Activated CD8-positive, alpha-beta memory T cell treated with anti-CD3 and anti-CD28 coated beads, Interleukin-2, amount 50 U/mL, for 24 hours (primary cell): ENCODE data around the gene G2E3.
"Not testable (repeated sequence)": the region's sequence is repeated elsewhere in the genome, so short reads cannot be mapped to it uniquely, and the experiment has no call there.

Experiments
- DNase-seq: peaks from one replicate; pipeline ENCODE4 v3.0.0-alpha.2; 2020; ENCODE audit errors: extremely low read depth

The G2E3 gene

GRCh38 chr14:30560581-30560980, 1.6 kb downstream of the G2E3 start:
- DNase-seq, result no peak

DNA sequence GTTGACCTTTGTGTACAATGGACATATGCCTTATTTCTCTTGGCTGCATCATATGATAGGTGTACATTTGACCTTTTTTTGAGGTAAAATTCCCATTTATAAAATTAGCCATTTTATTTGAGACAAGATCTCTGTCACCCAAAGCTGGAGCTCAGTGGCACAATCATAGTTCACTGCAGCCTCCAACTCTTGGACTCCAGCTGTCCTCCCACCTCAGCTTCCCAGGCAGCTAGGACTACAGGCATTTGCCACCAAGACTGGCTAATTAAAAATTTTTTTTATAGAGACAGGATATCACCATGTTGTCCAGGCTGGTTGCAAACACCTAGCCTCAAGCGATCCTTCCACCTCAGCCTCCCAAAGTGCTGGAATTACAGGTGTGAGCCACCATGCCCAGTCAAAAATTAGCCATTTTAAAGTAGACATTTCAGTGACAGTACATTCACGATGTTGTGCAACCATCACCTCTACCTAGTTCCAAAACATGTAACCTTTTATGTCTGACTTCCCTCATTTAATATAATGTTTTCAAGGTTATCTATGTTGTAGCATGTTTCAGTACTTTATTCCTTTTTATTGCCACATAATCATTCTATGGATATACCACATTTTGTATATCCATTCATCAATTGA, 5.4 kb downstream of the G2E3 start:
- DNase-seq, result no peak

- DNase-seq, result no peak
Observed at GRCh38 chr14:30564868-30565248, 5.9 kb downstream of the G2E3 start.

DNA sequence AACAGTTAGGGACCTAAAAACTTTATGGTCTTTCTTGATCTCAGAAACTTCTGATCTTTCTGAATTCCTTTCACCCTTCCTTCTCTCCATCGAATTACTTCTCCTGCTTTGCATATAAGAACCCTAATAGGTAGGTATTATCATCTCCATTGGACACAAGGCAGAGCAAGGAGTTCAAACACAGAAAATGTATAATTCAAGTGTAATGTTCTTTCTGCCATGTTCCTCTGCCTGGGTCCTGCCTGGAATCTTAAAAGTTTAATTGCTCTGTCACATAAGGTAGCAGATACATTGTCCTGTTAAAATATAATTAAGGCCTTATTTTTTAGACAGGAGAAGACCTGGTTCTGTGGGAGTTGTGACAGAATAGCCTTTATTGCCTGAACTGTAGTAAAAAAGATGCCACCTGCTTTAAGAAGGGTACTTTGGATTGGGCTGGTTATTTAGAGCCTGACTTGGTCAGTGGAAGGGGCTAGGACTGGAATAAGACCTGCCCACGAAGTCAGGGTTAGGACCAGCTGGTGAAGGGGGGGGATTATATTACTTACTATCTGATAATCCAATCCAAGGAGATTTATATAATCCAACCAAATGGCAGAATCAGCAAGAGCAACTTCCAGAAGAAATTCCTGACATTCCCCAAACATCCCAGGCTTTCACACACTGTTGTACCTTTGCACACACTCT, 10.4 kb downstream of the G2E3 start:
- no peak for DNase-seq

- DNase-seq, result no peak
Observed at GRCh38 chr14:30569903-30570226, 10.9 kb downstream of the G2E3 start.

DNA sequence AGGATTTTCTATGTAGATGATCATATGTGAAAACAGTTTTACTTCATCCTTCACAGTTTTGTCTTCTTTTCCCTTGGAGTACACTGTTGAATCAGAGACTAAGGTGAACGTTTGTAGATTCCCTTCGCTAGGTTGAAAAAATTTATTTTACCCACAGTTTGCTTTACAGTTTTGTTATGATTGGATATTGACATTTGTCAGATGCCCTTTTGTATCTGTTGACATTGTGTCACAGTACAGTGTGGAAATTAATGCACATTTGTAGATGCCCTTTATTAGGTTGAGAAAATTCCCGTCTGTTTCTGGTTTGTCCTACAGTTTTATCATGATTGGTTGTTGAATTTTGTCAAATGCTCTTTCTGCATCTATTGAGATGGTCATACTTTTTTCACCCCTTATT, 13.3 kb downstream of the G2E3 start:
- no peak for DNase-seq

DNA sequence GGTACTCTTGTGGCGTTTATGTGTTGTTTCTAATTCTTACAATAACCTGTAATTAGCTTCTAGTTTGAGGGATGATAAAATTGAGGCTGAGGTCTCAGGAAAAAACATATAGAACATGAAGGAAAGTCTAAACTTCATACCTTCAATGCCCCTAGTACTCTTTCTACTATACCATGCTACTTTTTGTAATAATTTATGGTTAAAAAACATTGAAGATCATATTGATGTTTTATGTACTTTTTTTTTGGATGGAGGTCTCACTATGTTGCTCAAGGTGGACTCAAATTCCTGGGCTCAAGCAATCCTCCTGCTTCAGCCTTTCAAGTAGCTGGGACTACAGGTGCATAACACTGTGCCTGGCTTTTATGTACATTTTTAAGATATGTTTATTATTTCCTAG, 13.8 kb downstream of the G2E3 start:
- no peak for DNase-seq

DNA sequence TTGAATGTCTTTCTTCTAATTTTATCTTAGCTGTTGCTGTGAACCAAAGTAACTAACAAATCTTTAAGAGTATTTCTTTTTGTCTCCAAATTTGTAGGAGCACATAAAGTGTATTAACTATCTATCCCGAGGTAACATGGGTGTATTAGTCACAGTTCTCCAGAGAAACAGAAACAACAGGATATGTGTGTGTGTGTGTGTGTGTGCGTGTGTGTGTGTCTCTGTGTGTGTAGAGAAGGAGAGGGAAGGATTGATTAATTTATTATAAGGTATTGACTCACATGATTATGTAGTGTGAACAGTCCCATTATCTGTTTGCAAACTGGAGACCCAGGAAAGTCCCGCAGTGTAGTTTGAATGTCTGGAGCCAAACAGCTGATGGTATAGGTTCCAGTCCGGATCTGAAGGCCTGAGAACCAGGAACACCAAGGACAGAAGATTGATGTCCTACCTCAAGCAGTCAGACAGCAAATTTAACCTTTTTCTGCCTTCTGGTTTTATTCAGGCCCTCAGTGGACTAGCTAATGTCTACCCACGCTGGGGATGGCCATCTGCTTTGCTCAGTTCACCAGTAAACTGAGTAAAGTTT, 14.4 kb downstream of the G2E3 start:
- no peak for DNase-seq

GRCh38 chr14:30573966-30574365, 15.0 kb downstream of the G2E3 start:
- DNase-seq, result no peak

GRCh38 chr14:30574777-30575176, 15.8 kb downstream of the G2E3 start:
- DNase-seq, result not testable (repeated sequence)

GRCh38 chr14:30576333-30576732, 17.4 kb downstream of the G2E3 start:
- DNase-seq, result not testable (repeated sequence)

- DNase-seq, result no peak
Observed at GRCh38 chr14:30580616-30581282, 21.8 kb downstream of the G2E3 start.

DNA sequence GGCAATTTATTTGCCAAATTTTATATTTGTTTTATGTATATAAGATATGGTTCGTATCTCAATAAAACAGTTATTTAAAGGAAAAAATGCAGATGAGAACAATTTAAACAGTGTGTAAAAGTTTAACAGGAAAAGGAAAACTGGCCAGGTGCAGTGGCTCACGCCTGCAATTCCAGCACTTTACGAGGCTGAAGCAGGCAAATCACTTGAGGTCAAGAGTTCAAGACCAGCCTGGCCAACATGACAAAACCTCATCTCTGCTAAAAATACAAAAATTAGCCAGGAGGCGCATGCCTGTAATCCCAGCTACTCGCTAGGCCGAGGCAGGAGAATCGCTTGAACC, 22.3 kb downstream of the G2E3 start:
- DNase-seq, result no peak

DNA sequence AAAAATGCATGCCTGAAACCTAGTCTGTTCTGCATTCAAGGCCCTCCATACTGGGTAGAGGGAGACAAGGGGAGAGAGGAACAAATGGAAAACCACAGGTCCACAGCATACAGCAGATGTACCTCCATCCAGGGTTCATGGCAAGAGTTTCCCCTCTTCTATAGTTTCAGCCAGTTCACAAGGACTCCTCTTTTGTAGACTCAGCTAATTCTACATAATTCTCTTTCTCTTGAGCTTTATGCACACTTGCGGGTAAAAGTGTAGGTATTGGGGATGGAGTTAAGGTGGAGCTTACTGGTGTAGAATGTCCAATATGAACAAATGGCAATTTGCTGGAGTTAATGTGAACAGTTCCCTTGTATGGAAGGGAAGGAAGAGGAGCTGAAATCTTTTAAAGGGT, 23.4 kb downstream of the G2E3 start:
- DNase-seq, result no peak

DNA sequence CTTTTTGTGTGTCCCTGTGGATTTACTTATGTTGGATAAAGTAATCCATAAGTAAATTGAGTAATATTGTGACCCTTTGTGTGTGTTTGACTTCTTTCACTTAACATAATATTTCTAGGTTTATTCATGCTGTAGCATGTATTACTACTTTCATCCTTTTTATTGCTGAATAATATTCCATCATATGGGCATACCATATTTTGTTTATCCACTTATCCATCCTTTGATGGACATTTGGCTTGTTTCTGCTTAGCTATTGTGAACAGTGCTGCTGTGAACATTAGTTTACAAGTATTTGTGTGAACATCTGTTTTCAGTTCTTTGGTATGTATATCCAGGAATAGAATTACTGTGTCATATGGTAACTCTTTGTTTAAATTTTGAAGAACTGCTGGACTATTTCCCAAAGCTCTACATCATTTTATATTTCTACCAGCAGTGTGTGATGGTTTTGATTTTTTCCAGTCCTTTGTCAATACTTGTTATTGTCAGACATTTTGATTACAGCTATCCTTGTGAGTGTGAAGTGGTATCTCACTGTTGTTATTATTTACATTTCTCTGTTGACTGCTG, 25.2 kb downstream of the G2E3 start:
- DNase-seq, result no peak

DNA sequence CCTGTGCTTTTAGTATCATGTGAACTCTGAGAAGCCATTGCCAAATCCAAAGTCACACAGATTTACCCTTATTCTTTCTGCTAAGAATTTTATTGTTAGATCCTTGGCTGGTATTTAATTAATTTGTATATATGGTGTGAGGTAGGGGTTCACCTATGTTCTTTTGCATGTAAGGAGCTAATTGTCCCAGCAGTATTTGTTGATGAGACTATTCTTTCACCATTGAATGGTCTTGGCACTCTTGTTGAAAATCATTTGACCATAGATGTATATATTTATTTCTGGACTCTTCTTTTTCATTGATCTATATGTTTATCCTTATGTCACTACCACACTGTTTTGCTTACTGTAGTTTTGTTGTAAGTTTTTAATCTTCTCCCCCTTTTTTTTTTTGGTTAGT, 26.2 kb downstream of the G2E3 start:
- no peak for DNase-seq

GRCh38 chr14:30587141-30587540, 28.2 kb downstream of the G2E3 start:
- no peak for DNase-seq

GRCh38 chr14:30588873-30589272, 29.9 kb downstream of the G2E3 start:
- DNase-seq, result no peak

GRCh38 chr14:30596935-30597334, 38.0 kb downstream of the G2E3 start:
- no peak for DNase-seq

DNA sequence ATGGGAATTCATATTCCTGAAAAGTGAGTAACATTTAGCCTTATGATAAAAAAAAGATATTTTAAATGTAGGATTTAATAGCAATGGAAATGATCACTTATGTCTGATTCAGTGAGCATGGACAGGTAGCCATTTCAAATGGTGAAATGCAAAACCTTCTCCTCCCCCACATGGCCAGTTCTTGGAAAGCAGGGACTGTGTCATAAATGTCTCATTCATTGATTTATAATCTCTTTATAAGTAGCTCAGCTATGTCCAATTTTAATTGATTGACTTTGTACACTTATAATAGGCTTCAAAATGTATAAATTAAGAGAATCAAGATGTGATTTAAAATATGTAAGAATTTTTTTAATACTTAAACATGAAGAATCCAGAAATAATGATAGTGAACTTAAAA, 38.5 kb downstream of the G2E3 start:
- no peak for DNase-seq

- no peak for DNase-seq
Observed at GRCh38 chr14:30600922-30601918, 42.3 kb downstream of the G2E3 start.

DNA sequence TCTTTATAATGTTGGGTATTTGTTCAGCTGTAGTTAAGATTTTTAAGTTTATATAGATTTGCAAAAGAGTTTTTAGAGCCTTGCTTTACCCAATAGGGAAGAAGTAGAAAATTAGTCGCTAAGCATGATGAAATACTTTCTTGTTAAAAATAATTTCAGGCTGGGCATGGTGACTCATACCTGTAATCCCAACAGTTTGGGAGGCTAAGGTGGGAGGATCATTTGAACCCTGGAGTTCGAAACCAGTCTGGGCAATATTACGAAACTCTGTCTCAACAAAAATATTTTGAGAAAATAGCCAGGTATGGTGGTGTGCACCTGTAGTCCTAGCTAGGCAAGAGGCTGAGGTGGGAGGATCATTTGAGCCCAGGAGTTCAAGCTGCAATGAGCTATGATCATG, 44.4 kb downstream of the G2E3 start:
- no peak for DNase-seq
